HepG2 (cell line): ENCODE measurements around the gene SNU13. TPM values are rescaled to one million over a fixed set of nuclear protein-coding genes. Genes with fewer than 3 reads are reported as not detected.
A peak's percentile ranks its signal among the peaks of the same experiment; 100 is the strongest.

Experiments
- ATF7 ChIP-seq, 2 experiments: fragments of 450-650 bp in 1 of 2; sonication (generic) in 1 of 2; formaldehyde crosslinking in 1 of 2; IDR thresholded peaks; 2 replicates each; pipeline versions ENCODE4 v1.4.0 to v1.6.1; 2016 to 2020; ENCODE audit warnings: antibody characterized with exemption in 1 of 2, mild to moderate bottlenecking in 1 of 2, missing genetic modification reagents in 1 of 2
- ATF7-NPFF ChIP-seq: sonication (generic); formaldehyde crosslinking; IDR thresholded peaks from 2 replicates; pipeline ENCODE4 v1.8.1; 2023; ENCODE audit warnings: mild to moderate bottlenecking, low read depth, missing genetic modification reagents, moderate library complexity
- ELF3 ChIP-seq: IDR thresholded peaks from 2 replicates; pipeline ENCODE4 v1.6.1; 2016; ENCODE audit warnings: missing genetic modification reagents, missing compliant biosample characterization
- HDAC2 ChIP-seq: sonication (generic); formaldehyde crosslinking; IDR thresholded peaks from 2 replicates; pipeline ENCODE4 v1.4.0; 2020; ENCODE audit warnings: missing genetic modification reagents
- HNF4G ChIP-seq, 2 experiments: sonication (generic) in 1 of 2; formaldehyde crosslinking in 1 of 2; IDR thresholded peaks; 2 replicates each; pipeline versions ENCODE4 v1.4.0 to v1.6.1; 2011 to 2020; ENCODE audit warnings: borderline replicate concordance in 2 of 2, low read depth in 2 of 2, mild to moderate bottlenecking in 2 of 2, low read length in 1 of 2, missing genetic modification reagents in 1 of 2, moderate library complexity in 1 of 2
- HNRNPH1 ChIP-seq: fragments of 200-400 bp; formaldehyde crosslinking; optimal IDR thresholded peaks from 2 replicates; pipeline ENCODE3; 2017; ENCODE audit warnings: mild to moderate bottlenecking, low read depth, low read length
- LCORL ChIP-seq, 2 experiments: fragments of 450-650 bp in 1 of 2; sonication (generic) in 1 of 2; formaldehyde crosslinking in 1 of 2; IDR thresholded peaks; 2 replicates each; pipeline versions ENCODE4 v1.5.0 to v1.6.1; 2017 to 2020; ENCODE audit warnings: antibody characterized with exemption in 1 of 2, missing genetic modification reagents in 1 of 2
- MXI1 ChIP-seq: IDR thresholded peaks from 3 replicates; pipeline ENCODE4 v1.6.1; 2012; ENCODE audit warnings: low read depth, low read length, inconsistent platforms, borderline replicate concordance
- PLRG1 ChIP-seq: fragments of 450-650 bp; conservative IDR thresholded peaks from 2 replicates; pipeline ENCODE4 v1.6.1; 2016
- RBFOX2 ChIP-seq: fragments of 200-400 bp; formaldehyde crosslinking; IDR thresholded peaks from 2 replicates; pipeline ENCODE4 v1.6.1; 2017; ENCODE audit warnings: low read depth, mild to moderate bottlenecking, low read length
- REPIN1 ChIP-seq: sonication (generic); formaldehyde crosslinking; IDR thresholded peaks from 2 replicates; pipeline ENCODE4 v1.8.0; 2022; ENCODE audit warnings: missing genetic modification reagents, low read depth, mild to moderate bottlenecking, borderline replicate concordance
- SRF ChIP-seq: IDR thresholded peaks from 2 replicates; pipeline ENCODE4 v1.6.1; 2011; ENCODE audit warnings: mild to moderate bottlenecking, low read depth, low read length, moderate library complexity
- THYN1 ChIP-seq: sonication (generic); formaldehyde crosslinking; IDR thresholded peaks from 2 replicates; pipeline ENCODE4 v1.8.1; 2023; ENCODE audit warnings: low read depth, mild to moderate bottlenecking, moderate library complexity, missing genetic modification reagents, borderline replicate concordance
- ZBTB8A ChIP-seq: sonication (generic); formaldehyde crosslinking; IDR thresholded peaks from 2 replicates; pipeline ENCODE4 v1.4.0; 2020; ENCODE audit warnings: mild to moderate bottlenecking, low read depth, missing genetic modification reagents, borderline replicate concordance
- ZC3H13 ChIP-seq: sonication (generic); formaldehyde crosslinking; IDR thresholded peaks from 2 replicates; pipeline ENCODE4 v1.8.1; 2023; ENCODE audit warnings: mild to moderate bottlenecking, missing genetic modification reagents, moderate library complexity
- ZNF263 ChIP-seq: sonication (generic); formaldehyde crosslinking; IDR thresholded peaks from 2 replicates; pipeline ENCODE4 v1.4.0; 2020; ENCODE audit warnings: missing genetic modification reagents
- ZNF569 ChIP-seq: sonication (generic); formaldehyde crosslinking; IDR thresholded peaks from 2 replicates; pipeline ENCODE4 v1.5.0; 2020; ENCODE audit warnings: mild to moderate bottlenecking, missing genetic modification reagents, moderate library complexity, borderline replicate concordance
- polyA plus RNA-seq, 8 experiments: library from polyadenylated mRNA; depleted of rRNA in 3 of 8; stranded (reverse) in 7 of 8; unstranded in 1 of 8; fragments of >200 nt; fragmentation: Illumina TruSeq in 4 of 8; extraction: Trizol in 4 of 8; gene quantifications; 2 replicates each; pipeline versions ENCODE4 v1.2.1 to v1.2.3, GENCODE V29; 2011 to 2016; ENCODE audit warnings: low read depth in 4 of 8, missing spikeins in 1 of 8, mixed read lengths in 1 of 8; ENCODE audit not compliant: insufficient read depth in 1 of 8
- total RNA-seq, 5 experiments: library from RNA; depleted of rRNA; stranded (reverse); fragments of >200 nt; fragmentation: Illumina TruSeq; extraction: Trizol; gene quantifications; 2 replicates each; pipeline ENCODE4 v1.2.3, GENCODE V29; 2016; ENCODE audit warnings: low read depth in 1 of 5
- TF ChIP-seq, protein P1 (sequence below): sonication (generic); formaldehyde crosslinking; IDR thresholded peaks from 2 replicates; pipeline ENCODE4 v1.5.0; 2020; ENCODE audit warnings: mild to moderate bottlenecking, low read depth, missing genetic modification reagents, borderline replicate concordance
- TF ChIP-seq, protein P2 (sequence below): sonication (generic); formaldehyde crosslinking; IDR thresholded peaks from 2 replicates; pipeline ENCODE4 v1.5.0; 2020; ENCODE audit warnings: mild to moderate bottlenecking, missing genetic modification reagents, moderate library complexity
- TF ChIP-seq, protein P3 (sequence below), 2 experiments: sonication (generic) in 1 of 2; formaldehyde crosslinking in 1 of 2; IDR thresholded peaks; 2 replicates each; pipeline versions ENCODE4 v1.5.1 to v1.6.1; 2011 to 2020; ENCODE audit warnings: borderline replicate concordance in 1 of 2, low read depth in 1 of 2, low read length in 1 of 2, mild to moderate bottlenecking in 1 of 2, missing genetic modification reagents in 1 of 2, moderate library complexity in 1 of 2
- TF ChIP-seq, protein P4 (sequence below): sonication (generic); formaldehyde crosslinking; conservative IDR thresholded peaks from 2 replicates; pipeline ENCODE4 v1.4.0; 2020; ENCODE audit warnings: mild to moderate bottlenecking, missing genetic modification reagents, moderate library complexity

SNU13 gene
- total and polyA plus RNA-seq, 2 of the 13 experiments (the other 11 are each of a cell fraction or from before 2014, with no cell fraction given), result 203 to 287 TPM

DNA sequence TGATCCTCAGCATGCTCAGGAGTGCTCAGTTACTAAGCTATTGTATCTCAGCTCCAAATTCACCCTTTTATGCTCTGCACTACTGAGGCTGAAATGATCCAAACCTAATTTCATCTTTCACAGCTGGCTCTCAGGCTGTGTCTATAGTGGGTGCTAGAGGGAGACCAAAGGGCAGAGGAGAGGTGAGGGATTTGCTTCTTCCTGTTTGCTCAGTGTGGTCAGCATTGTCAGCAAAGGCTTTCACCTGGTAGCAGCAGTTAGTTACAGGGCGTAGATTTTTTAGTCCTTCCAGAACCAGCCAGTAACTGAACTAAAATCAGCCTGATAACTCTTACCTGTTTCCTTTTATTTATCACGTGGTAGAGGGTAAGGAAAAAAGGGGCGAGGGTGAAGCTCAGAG is 34.3 kb downstream of the SNU13 start (continued):
- TF ChIP-seq MXI1 (no peak; the same call in 2 of the 3 replicates), HNF4G (IDR thresholded peaks at IDR 0.05; ENCODE audit: borderline replicate concordance, low read depth, low read length) (peak; percentile 60; the same call in 1 of the 2 replicates), HNF4G (CRISPR knock-in tag; IDR thresholded peaks at IDR 0.05; ENCODE audit: borderline replicate concordance, low read depth) (no peak), RBFOX2 (no peak), HNRNPH1 (no peak), ZNF569 (CRISPR knock-in tag) (no peak), SRF (no peak), ZBTB8A (no peak), THYN1 (CRISPR knock-in tag) (no peak), HDAC2 (0 out of 2 replicates have a peak, but pooled peaks have one; percentile 34), PLRG1 (no peak), LCORL (IDR thresholded peaks at IDR 0.05) (no peak), LCORL (CRISPR knock-in tag; IDR thresholded peaks at IDR 0.05) (no peak; the same call in 1 of the 2 replicates), ELF3 (peak; percentile 64; the same call in 1 of the 2 replicates), ATF7 (IDR thresholded peaks at IDR 0.05) (no peak), ATF7 (CRISPR knock-in tag; IDR thresholded peaks at IDR 0.05) (no peak), ATF7-NPFF (CRISPR knock-in tag) (no peak), ZNF263 (CRISPR knock-in tag) (no peak), REPIN1 (CRISPR knock-in tag) (no peak), ZC3H13 (CRISPR knock-in tag) (no peak)
- TF ChIP-seq, protein P1, sequence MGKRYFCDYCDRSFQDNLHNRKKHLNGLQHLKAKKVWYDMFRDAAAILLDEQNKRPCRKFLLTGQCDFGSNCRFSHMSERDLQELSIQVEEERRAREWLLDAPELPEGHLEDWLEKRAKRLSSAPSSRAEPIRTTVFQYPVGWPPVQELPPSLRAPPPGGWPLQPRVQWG (CRISPR knock-in tag), result no peak
- TF ChIP-seq, protein P2, sequence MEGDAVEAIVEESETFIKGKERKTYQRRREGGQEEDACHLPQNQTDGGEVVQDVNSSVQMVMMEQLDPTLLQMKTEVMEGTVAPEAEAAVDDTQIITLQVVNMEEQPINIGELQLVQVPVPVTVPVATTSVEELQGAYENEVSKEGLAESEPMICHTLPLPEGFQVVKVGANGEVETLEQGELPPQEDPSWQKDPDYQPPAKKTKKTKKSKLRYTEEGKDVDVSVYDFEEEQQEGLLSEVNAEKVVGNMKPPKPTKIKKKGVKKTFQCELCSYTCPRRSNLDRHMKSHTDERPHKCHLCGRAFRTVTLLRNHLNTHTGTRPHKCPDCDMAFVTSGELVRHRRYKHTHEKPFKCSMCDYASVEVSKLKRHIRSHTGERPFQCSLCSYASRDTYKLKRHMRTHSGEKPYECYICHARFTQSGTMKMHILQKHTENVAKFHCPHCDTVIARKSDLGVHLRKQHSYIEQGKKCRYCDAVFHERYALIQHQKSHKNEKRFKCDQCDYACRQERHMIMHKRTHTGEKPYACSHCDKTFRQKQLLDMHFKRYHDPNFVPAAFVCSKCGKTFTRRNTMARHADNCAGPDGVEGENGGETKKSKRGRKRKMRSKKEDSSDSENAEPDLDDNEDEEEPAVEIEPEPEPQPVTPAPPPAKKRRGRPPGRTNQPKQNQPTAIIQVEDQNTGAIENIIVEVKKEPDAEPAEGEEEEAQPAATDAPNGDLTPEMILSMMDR (CRISPR knock-in tag), result peak; percentile 31
- TF ChIP-seq, protein P3, sequence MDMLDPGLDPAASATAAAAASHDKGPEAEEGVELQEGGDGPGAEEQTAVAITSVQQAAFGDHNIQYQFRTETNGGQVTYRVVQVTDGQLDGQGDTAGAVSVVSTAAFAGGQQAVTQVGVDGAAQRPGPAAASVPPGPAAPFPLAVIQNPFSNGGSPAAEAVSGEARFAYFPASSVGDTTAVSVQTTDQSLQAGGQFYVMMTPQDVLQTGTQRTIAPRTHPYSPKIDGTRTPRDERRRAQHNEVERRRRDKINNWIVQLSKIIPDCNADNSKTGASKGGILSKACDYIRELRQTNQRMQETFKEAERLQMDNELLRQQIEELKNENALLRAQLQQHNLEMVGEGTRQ (IDR thresholded peaks at IDR 0.05; ENCODE audit: low read depth, low read length), result no peak
- TF ChIP-seq, protein P3 (CRISPR knock-in tag; IDR thresholded peaks at IDR 0.05; ENCODE audit: borderline replicate concordance), result no peak
- TF ChIP-seq, protein P4, sequence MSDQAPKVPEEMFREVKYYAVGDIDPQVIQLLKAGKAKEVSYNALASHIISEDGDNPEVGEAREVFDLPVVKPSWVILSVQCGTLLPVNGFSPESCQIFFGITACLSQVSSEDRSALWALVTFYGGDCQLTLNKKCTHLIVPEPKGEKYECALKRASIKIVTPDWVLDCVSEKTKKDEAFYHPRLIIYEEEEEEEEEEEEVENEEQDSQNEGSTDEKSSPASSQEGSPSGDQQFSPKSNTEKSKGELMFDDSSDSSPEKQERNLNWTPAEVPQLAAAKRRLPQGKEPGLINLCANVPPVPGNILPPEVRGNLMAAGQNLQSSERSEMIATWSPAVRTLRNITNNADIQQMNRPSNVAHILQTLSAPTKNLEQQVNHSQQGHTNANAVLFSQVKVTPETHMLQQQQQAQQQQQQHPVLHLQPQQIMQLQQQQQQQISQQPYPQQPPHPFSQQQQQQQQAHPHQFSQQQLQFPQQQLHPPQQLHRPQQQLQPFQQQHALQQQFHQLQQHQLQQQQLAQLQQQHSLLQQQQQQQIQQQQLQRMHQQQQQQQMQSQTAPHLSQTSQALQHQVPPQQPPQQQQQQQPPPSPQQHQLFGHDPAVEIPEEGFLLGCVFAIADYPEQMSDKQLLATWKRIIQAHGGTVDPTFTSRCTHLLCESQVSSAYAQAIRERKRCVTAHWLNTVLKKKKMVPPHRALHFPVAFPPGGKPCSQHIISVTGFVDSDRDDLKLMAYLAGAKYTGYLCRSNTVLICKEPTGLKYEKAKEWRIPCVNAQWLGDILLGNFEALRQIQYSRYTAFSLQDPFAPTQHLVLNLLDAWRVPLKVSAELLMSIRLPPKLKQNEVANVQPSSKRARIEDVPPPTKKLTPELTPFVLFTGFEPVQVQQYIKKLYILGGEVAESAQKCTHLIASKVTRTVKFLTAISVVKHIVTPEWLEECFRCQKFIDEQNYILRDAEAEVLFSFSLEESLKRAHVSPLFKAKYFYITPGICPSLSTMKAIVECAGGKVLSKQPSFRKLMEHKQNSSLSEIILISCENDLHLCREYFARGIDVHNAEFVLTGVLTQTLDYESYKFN (CRISPR knock-in tag), result peak; percentile 71
